ENCODE measurements around the gene ENKD1. TPM values are rescaled to one million over a fixed set of nuclear protein-coding genes. Genes with fewer than 3 reads are reported as not detected.
A peak's percentile ranks its signal among the peaks of the same experiment; 100 is the strongest.

Gene ENKD1
- total and polyA plus RNA-seq, 2 of the 13 experiments (the other 11 are each of a cell fraction or from before 2014, with no cell fraction given) = 10.8 to 20.8 TPM

- TF ChIP-seq FOXA1 (IDR thresholded peaks at IDR 0.05) = no peak
- TF ChIP-seq FOXA1 (CRISPR knock-in tag; IDR thresholded peaks at IDR 0.05) = no peak
- 0 out of 2 replicates have a peak, but pooled peaks have one; percentile 32 for TF ChIP-seq ZNF782 (CRISPR knock-in tag; IDR thresholded peaks at IDR 0.05; ENCODE audit: borderline replicate concordance)
- TF ChIP-seq ZNF629 (CRISPR knock-in tag; conservative IDR thresholded peaks at IDR 0.05) = no peak
- no peak for TF ChIP-seq ZNF10 (CRISPR knock-in tag; IDR thresholded peaks at IDR 0.05; ENCODE audit: borderline replicate concordance, low read depth)
- TF ChIP-seq BHLHE40 (IDR thresholded peaks at IDR 0.05; ENCODE audit: low read length) = no peak
- no peak for TF ChIP-seq MYC (CRISPR knock-in tag; IDR thresholded peaks at IDR 0.05; ENCODE audit: borderline replicate concordance)
- no peak for TF ChIP-seq FOXK2 (IDR thresholded peaks at IDR 0.05)
- TF ChIP-seq, protein P1, sequence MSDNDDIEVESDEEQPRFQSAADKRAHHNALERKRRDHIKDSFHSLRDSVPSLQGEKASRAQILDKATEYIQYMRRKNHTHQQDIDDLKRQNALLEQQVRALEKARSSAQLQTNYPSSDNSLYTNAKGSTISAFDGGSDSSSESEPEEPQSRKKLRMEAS (IDR thresholded peaks at IDR 0.05) = no peak
- TF ChIP-seq TCF12 (IDR thresholded peaks at IDR 0.05) = no peak
- TF ChIP-seq TCF12 (CRISPR knock-in tag; IDR thresholded peaks at IDR 0.05) = no peak
- TF ChIP-seq ELF1 (CRISPR knock-in tag; IDR thresholded peaks at IDR 0.05) = no peak
- TF ChIP-seq ZNF652 (CRISPR knock-in tag; IDR thresholded peaks at IDR 0.05; ENCODE audit: borderline replicate concordance, low read depth) = no peak
- TF ChIP-seq CEBPB (IDR thresholded peaks at IDR 0.05; ENCODE audit: borderline replicate concordance, low read depth, low read length) = no peak
- no peak for TF ChIP-seq RBAK (CRISPR knock-in tag; IDR thresholded peaks at IDR 0.05)
- TF ChIP-seq KAT8 (CRISPR knock-in tag; IDR thresholded peaks at IDR 0.05) = no peak
- peak; percentile 74; the same call in 1 of the 2 replicates for TF ChIP-seq ZBTB4 (CRISPR knock-in tag; IDR thresholded peaks at IDR 0.05; ENCODE audit: borderline replicate concordance)
- no peak for TF ChIP-seq THYN1 (CRISPR knock-in tag; IDR thresholded peaks at IDR 0.05; ENCODE audit: borderline replicate concordance, low read depth)
- TF ChIP-seq ZBTB46 (CRISPR knock-in tag; IDR thresholded peaks at IDR 0.05; ENCODE audit: borderline replicate concordance) = no peak
- no peak for TF ChIP-seq GLMP (CRISPR knock-in tag; IDR thresholded peaks at IDR 0.05; ENCODE audit: borderline replicate concordance)
- TF ChIP-seq ZNF777 (CRISPR knock-in tag; IDR thresholded peaks at IDR 0.05) = 0 out of 2 replicates have a peak, but pooled peaks have one; percentile 28
- TF ChIP-seq KLF15 (CRISPR knock-in tag; IDR thresholded peaks at IDR 0.05; ENCODE audit: borderline replicate concordance) = no peak
- no peak for TF ChIP-seq ZFX (CRISPR knock-in tag; IDR thresholded peaks at IDR 0.05; ENCODE audit: low read depth)
- no peak for TF ChIP-seq ZNF30 (CRISPR knock-in tag; IDR thresholded peaks at IDR 0.05)
- TF ChIP-seq NONO (IDR thresholded peaks at IDR 0.05) = no peak
- TF ChIP-seq NONO (CRISPR knock-in tag; conservative IDR thresholded peaks at IDR 0.05) = 0 out of 2 replicates have a peak, but pooled peaks have one; percentile 34
Observed at GRCh38 chr16:67663151-67663876, 3.2 kb downstream of the ENKD1 start (continued).

Measured in HepG2 (cell line).